Stimulated activated naive B cell treated with anti-CD40 and anti-IgM and Interleukin-4, amounts not matched to agents 10 μg/mL and 1 μg/mL and 100 μg/mL, for 72 hours (primary cell): ENCODE measurements around the gene HRH1.
"Not testable (repeated sequence)": the region's sequence is repeated elsewhere in the genome, so short reads cannot be mapped to it uniquely, and the experiment has no call there.

Source experiments
- ATAC-seq, 2 donors: fragments of 150-1000 bp; cut with Tn5 transposase; replicated peaks; 2 replicates each; pipeline ENCODE4 v1.10.0; 2021; ENCODE audit warnings: moderate library complexity in 1 of 2
- DNase-seq: peaks from one replicate; pipeline ENCODE4 v3.0.0; 2021
- H3K27ac Mint-ChIP-seq: one replicate; pipeline ENCODE4 v1.8.0; 2022; ENCODE audit warnings: mild to moderate bottlenecking, mixed read lengths
- H3K27me3 Mint-ChIP-seq, 2 donors: one replicate each; pipeline ENCODE4 v1.8.0; 2022; ENCODE audit warnings: mixed read lengths in 2 of 2
- H3K36me3 Mint-ChIP-seq, 2 donors: one replicate each; pipeline ENCODE4 v1.8.0; 2022; ENCODE audit warnings: mixed read lengths in 2 of 2, mild to moderate bottlenecking in 1 of 2
- H3K4me1 Mint-ChIP-seq, 2 donors: one replicate each; pipeline ENCODE4 v1.8.0; 2022; ENCODE audit warnings: mixed read lengths in 2 of 2, mild to moderate bottlenecking in 1 of 2
- H3K4me3 Mint-ChIP-seq, 2 donors: one replicate each; pipeline ENCODE4 v1.8.0; 2022; ENCODE audit warnings: mild to moderate bottlenecking in 2 of 2, mixed read lengths in 2 of 2, moderate library complexity in 1 of 2
- H3K9me3 Mint-ChIP-seq, 2 donors: one replicate each; pipeline ENCODE4 v1.8.0; 2022; ENCODE audit warnings: mixed read lengths in 2 of 2, mild to moderate bottlenecking in 1 of 2

Gene HRH1

DNA sequence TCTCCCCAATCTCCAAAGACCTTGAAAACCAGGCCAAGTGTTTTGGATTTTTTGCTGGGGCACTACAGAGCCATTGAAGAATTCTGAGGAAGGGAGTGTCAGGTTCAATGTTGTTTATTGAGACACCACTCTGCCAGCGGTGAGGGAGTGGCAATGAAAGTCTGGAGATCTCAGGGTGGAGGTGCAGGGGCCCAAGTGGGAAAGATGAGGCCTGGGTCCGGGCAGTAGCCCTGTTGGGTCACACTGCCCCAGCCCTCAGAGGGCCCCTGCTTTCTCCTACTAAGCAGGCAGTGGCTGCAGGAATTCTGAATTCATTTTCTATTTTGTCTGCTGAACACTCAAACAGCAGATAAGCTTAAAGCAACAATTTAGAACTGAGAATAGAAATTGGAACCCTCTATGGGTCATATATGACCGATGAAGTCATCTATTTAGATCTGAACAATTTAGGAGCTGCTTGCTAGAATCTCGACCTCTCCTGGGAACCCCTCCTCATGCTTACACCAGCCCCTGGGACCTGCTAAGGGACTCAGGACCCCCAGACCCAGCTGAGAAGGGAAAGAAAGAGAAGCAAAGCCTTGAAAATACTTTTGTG lies 17.9 kb downstream of the HRH1 start:
- ATAC-seq (no peak), DNase-seq (no peak)
- Mint-ChIP-seq H3K4me3 (no peak overlapping the region), H3K27ac (no peak overlapping the region), H3K9me3 (no peaks in the 10 kb centered on the region), H3K4me1 (no peaks in the 10 kb centered on the region), H3K27me3 (peaks cover 11 to 14% of the 10 kb centered on the region in 2 donors), H3K36me3 (no peaks in the 10 kb centered on the region)

- Mint-ChIP-seq H3K4me3 (no peak overlapping the region), H3K36me3 (no peaks in the 10 kb centered on the region), H3K27me3 (peaks cover 10 to 22% of the 10 kb centered on the region in 2 donors), H3K4me1 (no peaks in the 10 kb centered on the region), H3K9me3 (no peaks in the 10 kb centered on the region), H3K27ac (no peak overlapping the region)
- no peak for DNase-seq
- ATAC-seq: no peak
These were observed 19.7 kb downstream of the HRH1 start for GRCh38 chr3:11173828-11174465.

DNA sequence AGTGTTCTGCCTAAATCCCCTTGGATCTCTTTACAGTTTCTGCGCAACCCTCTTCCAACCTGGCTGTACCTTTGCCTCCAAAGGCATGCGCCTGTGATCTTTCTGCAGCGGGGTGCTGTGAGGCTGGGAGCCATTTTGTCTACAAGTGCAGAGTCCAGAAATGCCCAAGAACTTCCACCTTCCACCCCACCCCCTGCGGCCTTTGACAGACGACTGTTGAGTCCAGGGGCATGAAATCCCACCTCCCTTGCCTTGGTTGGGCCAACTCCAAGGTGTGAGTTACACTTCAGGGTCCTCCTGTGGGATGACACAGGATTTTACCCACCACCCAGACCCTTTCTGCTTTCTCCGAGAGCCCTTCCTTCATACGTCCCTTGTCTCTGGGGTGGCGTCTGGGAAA lies 24.1 kb downstream of the HRH1 start:
- Mint-ChIP-seq H3K4me1 (no peaks in the 10 kb centered on the region), H3K9me3 (no peaks in the 10 kb centered on the region), H3K27me3 (peaks cover 3 to 8% of the 10 kb centered on the region in 2 donors), H3K4me3 (no peak overlapping the region), H3K27ac (no peak overlapping the region), H3K36me3 (no peaks in the 10 kb centered on the region)
- no peak for ATAC-seq
- DNase-seq: no peak

DNA sequence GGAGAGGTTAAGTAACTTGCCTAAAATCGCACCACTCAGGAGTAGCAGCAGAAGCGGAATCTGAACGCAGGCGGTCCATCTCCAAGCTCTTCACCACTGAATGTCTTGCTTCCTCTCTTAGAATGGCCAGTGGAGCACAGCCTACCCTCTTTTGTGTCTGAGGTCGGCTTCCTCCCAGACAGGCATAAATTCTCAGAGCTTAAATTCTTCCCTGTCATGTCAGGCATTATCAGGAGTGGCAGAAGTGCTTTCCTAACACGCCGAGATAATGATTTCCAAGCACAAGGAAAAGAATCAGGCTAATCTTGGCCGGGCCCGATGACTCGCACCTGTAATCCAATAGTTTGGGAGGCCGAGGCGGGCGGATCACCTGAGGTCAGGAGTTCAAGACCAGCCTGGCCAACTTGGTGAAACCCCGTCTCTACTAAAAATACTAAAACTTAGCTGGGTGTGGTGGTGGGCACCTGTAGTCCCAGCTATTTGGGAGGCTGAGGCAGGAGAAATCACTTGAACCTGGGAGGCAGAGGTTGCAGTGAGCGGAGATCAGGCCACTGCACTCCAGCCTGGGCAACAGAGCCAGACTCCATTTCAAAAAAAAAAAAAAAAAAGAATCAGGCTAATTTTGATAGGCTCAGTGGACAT lies 30.2 kb downstream of the HRH1 start:
- not testable (repeated sequence) for DNase-seq, H3K27ac Mint-ChIP-seq, ATAC-seq, H3K36me3 Mint-ChIP-seq, H3K9me3 Mint-ChIP-seq, H3K4me3 Mint-ChIP-seq, H3K4me1 Mint-ChIP-seq
- H3K27me3 Mint-ChIP-seq: peaks cover 17 to 19% of the 10 kb centered on the region in 2 donors

DNA sequence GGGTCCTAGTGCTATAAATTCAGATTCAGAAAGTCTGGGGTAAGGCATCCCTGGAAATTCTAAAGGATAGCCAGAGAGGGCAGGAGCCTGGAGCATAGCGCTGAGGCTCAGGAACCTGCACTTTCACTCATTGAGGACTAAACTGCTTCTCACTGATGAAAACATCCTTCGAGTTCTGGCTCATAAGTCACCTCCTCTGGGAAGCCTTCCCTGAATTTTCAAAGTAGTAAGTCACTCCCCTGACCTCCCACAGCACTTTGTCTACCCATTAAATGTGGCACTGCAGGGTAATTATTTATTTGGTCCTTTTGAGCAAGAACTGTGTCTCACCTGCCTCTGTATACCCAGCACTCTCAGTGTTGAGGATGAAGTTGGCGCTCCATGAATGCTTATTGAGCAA lies 30.9 kb downstream of the HRH1 start:
- no peak for ATAC-seq

GRCh38 chr3:11185564-11186317 lies 31.4 kb downstream of the HRH1 start:
- H3K27me3 Mint-ChIP-seq: peaks cover 17 to 19% of the 10 kb centered on the region in 2 donors
- no peaks in the 10 kb centered on the region for H3K9me3 Mint-ChIP-seq
- ATAC-seq (no peak), DNase-seq (no peak)
- H3K4me3 Mint-ChIP-seq: no peak overlapping the region
- H3K4me1 Mint-ChIP-seq: no peaks in the 10 kb centered on the region
- H3K36me3 Mint-ChIP-seq: no peaks in the 10 kb centered on the region
- no peak overlapping the region for H3K27ac Mint-ChIP-seq

More for the DNA sequence above, 30.9 kb downstream of the HRH1 start:
- Mint-ChIP-seq H3K36me3 (no peaks in the 10 kb centered on the region), H3K4me3 (no peak overlapping the region), H3K27ac (no peak overlapping the region), H3K4me1 (no peaks in the 10 kb centered on the region), H3K27me3 (peaks cover 17 to 19% of the 10 kb centered on the region in 2 donors), H3K9me3 (no peaks in the 10 kb centered on the region)
- no peak for DNase-seq

GRCh38 chr3:11186318-11186692 lies 32.0 kb downstream of the HRH1 start:
- no peaks in the 10 kb centered on the region for H3K36me3 Mint-ChIP-seq
- H3K27me3 Mint-ChIP-seq: peaks cover 20 to 23% of the 10 kb centered on the region in 2 donors
- H3K4me3 Mint-ChIP-seq: no peak overlapping the region
- DNase-seq (no peak), ATAC-seq (no peak)
- H3K9me3 Mint-ChIP-seq: no peaks in the 10 kb centered on the region
- no peak overlapping the region for H3K27ac Mint-ChIP-seq
- no peaks in the 10 kb centered on the region for H3K4me1 Mint-ChIP-seq

DNA sequence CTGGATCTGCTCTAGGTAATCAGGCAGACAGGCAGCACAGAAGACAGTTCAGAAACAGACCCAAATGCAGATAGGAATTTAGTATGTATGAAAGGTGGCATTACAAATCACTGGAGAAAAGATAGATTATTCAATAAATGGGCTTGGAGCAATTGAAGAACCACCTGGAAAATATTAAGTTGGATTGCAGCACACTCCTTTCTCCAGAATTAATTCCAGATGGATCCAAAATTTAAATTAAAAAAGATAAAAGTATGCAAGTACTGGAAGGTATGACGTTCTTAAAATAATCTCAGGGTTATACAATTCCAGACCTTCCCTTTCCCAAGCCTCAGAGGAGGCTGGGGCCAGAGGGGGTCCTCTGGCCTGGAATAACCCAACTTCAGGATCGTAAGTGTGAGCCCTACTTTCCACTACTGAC lies 32.5 kb downstream of the HRH1 start:
- Mint-ChIP-seq H3K4me1 (no peaks in the 10 kb centered on the region), H3K36me3 (no peaks in the 10 kb centered on the region), H3K27ac (no peak overlapping the region), H3K9me3 (no peaks in the 10 kb centered on the region), H3K27me3 (peaks cover 20 to 23% of the 10 kb centered on the region in 2 donors), H3K4me3 (no peak overlapping the region)
- DNase-seq (no peak), ATAC-seq (no peak)

DNA sequence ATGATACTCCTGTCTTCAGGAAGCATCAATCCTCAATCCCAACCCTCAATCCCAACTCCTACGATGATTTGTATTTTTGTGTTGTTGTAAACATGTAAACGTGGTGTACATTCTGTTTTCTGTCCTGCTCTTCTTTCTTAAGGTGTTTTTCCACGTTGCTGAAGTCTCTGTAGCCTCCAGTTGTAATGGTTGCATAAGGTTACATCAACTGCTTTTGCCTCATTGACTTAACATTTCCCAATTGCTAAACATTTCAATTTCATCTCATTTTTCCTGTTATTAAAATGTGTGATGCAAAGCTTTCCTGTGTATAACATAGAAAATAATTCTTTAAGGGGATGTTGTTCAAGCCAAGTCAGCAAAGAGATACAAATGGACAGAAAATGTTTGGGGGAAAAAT lies 33.4 kb downstream of the HRH1 start:
- no peaks in the 10 kb centered on the region for H3K4me1 Mint-ChIP-seq
- H3K36me3 Mint-ChIP-seq: no peaks in the 10 kb centered on the region
- no peak overlapping the region for H3K4me3 Mint-ChIP-seq
- DNase-seq: no peak
- no peak for ATAC-seq
- H3K27ac Mint-ChIP-seq: no peak overlapping the region
- peaks cover 0 to 3% of the 10 kb centered on the region in 2 donors for H3K9me3 Mint-ChIP-seq
- peaks cover 20 to 23% of the 10 kb centered on the region in 2 donors for H3K27me3 Mint-ChIP-seq

DNA sequence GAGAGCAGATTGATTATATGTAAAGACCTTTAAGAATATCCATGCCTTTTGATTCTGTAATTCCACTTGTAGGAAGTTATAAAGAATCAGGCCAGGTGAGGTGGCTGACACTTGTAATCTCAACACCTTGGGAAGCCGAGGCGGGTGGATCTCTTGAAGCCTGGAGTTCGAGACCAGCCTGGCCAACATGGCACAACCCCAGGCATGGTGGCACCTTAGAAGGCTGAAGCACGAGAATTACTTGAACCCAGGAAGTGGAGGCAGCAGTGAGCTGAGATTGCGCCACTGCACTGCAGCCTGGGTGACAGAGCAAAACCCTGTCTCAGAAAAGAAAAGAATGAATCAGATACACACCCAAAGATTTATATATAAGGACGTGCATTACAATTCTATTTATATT lies 33.9 kb downstream of the HRH1 start:
- Mint-ChIP-seq H3K27me3 (peaks cover 20 to 23% of the 10 kb centered on the region in 2 donors), H3K4me3 (no peak overlapping the region), H3K9me3 (peaks cover 0 to 3% of the 10 kb centered on the region in 2 donors), H3K4me1 (no peaks in the 10 kb centered on the region), H3K36me3 (no peaks in the 10 kb centered on the region), H3K27ac (no peak overlapping the region)
- DNase-seq: no peak
- ATAC-seq: no peak

DNA sequence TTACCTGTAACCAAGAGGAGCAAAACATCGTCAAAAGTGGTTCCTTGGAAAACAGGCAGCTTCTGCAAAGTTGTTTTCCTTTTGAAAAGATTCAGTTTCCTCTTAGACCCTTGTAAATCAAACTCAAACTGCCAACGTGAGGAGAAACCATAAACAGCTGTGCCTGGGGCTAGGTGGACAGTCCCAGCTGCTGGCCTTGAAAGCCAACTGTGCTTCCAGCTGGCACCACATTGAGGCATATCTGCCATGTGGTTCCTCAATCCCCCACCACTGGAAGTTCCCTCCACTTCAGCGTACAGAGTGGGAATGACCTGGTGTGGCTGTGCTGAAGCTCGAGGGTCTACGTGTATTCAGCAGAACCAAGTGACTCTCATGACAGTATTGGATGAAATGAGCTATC lies 40.9 kb downstream of the HRH1 start:
- Mint-ChIP-seq H3K36me3 (no peaks in the 10 kb centered on the region), H3K4me1 (peaks cover 0 to 3% of the 10 kb centered on the region in 2 donors), H3K27ac (no peak overlapping the region), H3K27me3 (peaks cover 27% of the 10 kb centered on the region in 2 donors), H3K4me3 (no peak overlapping the region), H3K9me3 (peaks cover 0 to 6% of the 10 kb centered on the region in 2 donors)
- DNase-seq (no peak), ATAC-seq (no peak)

- ATAC-seq: peak in 1 of 2 donors; percentile 16
- no peak overlapping the region for H3K27ac Mint-ChIP-seq
- H3K4me3 Mint-ChIP-seq: no peak overlapping the region
These were observed 41.5 kb downstream of the HRH1 start for GRCh38 chr3:11195721-11196332.

DNA sequence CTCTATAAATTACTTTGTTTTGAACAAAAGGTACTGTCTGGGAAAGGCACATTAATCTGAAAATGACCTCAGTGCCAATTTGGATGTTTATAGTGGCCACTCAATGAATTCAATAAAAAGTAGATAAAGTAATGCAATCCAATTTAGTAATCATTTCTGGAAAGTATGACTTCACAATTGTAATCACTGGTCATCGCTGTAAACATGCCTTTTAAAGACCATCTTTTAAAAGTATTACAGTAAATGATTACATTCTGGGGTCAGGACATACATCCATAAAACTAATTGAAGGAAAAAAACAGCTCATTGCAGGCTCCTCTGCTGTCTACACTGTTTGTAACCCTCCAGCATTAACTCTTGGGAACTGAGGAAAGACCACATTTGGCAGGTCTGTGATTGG lies 43.2 kb downstream of the HRH1 start:
- Mint-ChIP-seq H3K9me3 (peaks cover 0 to 3% of the 10 kb centered on the region in 2 donors), H3K4me3 (no peak overlapping the region), H3K27ac (no peak overlapping the region), H3K4me1 (peaks cover 0 to 3% of the 10 kb centered on the region in 2 donors), H3K36me3 (no peaks in the 10 kb centered on the region), H3K27me3 (peaks cover 21 to 32% of the 10 kb centered on the region in 2 donors)
- ATAC-seq (no peak), DNase-seq (no peak)

More at GRCh38 chr3:11195721-11196332, 41.5 kb downstream of the HRH1 start:
- Mint-ChIP-seq H3K36me3 (no peaks in the 10 kb centered on the region), H3K27me3 (peaks cover 25 to 26% of the 10 kb centered on the region in 2 donors), H3K9me3 (peaks cover 0 to 6% of the 10 kb centered on the region in 2 donors), H3K4me1 (peaks cover 0 to 3% of the 10 kb centered on the region in 2 donors)
- no peak for DNase-seq

DNA sequence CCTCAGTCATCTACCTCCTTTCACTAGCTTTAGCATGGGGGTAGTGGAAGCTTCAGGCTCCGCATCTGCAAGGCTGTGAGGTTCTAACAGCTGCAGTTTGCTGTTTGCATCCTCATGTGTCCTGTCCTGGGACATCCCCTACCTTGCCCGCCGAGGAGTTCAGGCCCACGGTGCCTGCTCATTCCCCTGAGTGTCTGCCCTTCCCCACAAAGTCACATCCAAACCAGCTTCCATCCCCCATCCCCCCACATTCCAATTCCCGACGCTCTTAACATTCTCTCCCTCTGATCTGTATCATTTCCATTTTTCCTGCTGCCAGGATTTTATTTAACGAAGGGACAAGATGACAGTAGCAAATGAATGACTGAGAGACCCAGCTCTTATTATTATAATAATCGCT lies 43.8 kb downstream of the HRH1 start:
- no peak overlapping the region for H3K4me3 Mint-ChIP-seq
- no peaks in the 10 kb centered on the region for H3K36me3 Mint-ChIP-seq
- peaks cover 0 to 3% of the 10 kb centered on the region in 2 donors for H3K4me1 Mint-ChIP-seq
- no peak overlapping the region for H3K27ac Mint-ChIP-seq
- peaks cover 0 to 3% of the 10 kb centered on the region in 2 donors for H3K9me3 Mint-ChIP-seq
- peaks cover 21 to 36% of the 10 kb centered on the region in 2 donors for H3K27me3 Mint-ChIP-seq
- no peak for ATAC-seq
- no peak for DNase-seq
